GM18867 (cell line): Measurements from ENCODE around the gene SLC22A31.
"Not testable (repeated sequence)": the region's sequence is repeated elsewhere in the genome, so short reads cannot be mapped to it uniquely, and the experiment has no call there.

Experiments
- ATAC-seq: cut with Tn5 transposase; IDR thresholded peaks from one replicate; pipeline ENCODE4 v1.9.1; 2021; ENCODE audit warnings: mild to moderate bottlenecking, moderate library complexity; ENCODE audit not compliant: unreplicated experiment

The SLC22A31 gene

DNA sequence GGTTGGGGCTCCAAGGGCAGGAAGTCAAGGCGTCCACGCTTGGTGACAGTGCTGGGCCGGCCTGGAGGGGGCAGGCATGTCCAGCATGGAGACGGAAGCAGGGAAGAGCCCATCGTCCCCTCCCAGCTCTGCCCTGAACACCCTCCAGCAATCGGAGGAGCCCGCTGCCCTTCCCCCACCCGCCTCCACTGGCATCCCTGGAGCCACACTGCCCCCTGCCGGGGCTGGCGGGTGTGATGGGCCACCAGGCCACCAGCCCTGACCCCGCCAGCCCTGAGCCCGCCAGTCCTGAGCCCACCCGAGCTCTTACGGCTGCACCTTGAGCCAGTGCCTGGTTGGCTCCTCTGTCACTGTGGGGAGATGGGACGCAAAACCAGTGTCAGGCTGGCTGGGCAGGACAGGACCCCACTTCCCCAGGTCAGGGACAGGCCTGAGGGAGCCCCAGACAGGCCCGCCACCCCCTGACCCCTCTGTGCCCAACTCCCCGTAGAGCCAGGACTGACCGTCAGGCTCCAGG lies 32.9 kb downstream of the SLC22A31 start:
- no peak for ATAC-seq

DNA sequence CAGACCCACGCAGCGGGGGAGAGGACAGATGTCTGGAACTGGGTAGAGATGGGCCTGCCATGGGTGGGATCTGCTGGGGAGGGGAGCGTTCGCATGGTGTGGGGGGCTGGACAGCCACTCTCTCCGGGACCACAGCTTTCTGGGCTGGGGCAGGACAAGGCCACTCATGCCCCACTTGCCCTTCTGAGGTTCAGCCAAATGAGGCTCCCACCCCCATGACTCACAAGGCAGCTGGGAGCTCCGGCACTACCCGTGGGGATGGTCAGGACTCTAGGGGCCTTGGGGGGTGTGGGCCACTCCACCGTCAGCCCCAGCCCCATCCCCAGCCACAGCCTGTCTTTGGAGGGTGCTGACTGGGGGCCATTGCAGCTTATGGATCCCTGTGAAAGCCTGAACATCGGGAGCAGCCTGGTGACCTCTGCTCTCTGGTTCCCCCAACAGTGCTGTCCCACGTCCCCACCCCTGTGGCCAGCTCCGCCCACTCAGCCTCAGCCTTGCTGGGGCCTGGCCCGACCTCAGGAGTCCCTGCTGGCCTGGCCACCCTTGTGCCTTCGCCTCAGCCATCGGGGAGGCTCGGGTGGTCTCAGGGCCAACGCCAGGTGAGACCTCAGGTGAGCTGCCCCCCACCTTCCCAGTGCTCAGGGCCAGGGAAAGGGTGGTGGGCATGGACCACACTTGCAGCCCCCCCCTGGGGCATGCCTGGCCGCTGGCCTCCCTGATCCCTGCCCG lies 33.5 kb downstream of the SLC22A31 start:
- ATAC-seq, result no peak

DNA sequence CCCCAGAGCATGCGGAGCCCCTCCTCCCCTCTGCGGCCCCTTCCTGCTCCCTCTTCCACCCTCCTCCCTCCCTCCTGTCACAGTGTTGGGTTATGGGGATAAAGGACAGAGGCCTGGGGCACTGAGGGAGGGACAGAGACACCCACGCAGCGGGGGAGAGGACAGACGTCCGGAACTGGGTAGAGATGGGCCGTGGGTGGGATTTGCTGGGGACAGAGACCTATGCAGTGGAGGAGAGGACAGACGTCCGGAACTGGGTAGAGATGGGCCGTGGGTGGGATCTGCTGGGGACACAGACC lies 34.7 kb downstream of the SLC22A31 start:
- not testable (repeated sequence) for ATAC-seq

DNA sequence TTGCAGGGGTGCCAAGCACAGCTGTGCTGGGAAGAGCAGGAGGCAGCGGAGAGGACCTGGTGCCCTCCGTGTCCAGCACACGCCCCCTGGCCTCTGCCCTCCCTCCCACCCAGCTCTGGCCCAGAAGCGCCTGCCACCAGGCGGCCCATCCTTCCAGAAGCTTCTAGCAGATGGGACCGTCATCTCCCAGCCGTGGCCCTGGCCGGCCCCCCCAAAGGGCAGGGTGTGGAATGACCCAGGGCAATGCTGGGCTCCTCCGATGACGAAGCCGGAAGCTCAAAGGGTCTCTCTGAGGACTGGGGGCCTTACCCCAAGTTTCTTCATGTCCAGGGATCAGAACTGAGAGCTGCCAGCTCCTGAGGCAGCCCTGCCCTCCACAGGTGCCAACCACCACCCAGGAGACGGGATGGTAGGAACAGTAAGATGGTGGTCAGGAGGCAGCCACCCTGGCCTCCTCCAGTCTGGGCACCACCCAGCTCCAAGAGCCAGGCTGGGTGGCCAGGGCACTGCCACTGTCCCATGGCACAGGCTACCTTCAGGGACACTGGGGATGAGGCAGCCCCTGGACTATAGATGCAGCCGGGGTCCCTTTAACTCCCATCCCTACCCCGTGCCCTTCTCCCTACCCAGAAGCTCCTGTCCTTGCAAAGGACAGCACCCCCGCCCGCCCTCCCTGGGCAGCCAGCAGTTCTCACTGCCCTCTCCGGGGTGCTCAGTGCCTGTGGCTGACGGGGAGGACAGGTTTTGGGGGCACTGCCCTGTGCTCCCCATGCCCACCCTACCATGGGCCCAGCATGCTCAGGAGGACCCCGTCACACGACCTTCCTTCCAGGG lies 35.3 kb downstream of the SLC22A31 start:
- ATAC-seq, result no peak

DNA sequence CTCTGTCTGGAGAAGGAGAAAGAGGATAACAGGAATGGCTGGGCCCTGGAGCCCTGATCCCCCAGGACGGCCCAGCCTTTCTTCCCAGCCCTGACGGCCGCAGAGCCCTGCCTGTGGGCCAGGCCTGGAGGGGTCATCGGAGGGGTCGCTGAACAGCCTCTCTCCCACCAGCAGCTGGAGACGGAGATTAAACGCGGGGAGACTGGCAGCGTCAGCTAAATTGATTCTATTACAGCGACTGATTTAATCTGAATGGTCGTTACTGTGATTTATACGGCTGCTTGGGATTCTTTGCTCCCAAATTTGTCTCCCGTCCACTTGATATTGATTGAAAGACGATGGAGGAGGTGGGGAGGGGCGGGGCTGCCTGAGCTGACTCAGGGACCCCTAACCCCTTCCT lies 35.9 kb downstream of the SLC22A31 start:
- no peak for ATAC-seq

DNA sequence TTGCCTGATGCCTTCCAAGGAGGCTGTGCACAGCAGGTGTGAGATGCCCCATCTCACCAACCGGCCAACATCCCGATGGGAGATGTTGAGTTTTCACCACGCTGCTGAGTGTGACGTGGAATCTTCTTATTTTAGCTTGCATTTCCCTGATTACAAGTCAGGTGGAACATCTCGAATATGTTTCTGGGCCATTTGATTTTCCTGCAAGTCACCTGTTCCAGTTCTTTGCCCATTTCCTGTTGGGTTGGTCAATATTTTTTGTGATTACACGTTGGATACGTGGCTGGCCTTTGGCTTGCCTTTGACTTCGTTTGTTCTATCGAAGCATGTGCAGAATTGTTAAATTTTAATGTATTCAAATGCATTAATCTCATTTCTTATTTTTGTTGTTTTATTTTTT lies 37.0 kb downstream of the SLC22A31 start:
- no peak for ATAC-seq

DNA sequence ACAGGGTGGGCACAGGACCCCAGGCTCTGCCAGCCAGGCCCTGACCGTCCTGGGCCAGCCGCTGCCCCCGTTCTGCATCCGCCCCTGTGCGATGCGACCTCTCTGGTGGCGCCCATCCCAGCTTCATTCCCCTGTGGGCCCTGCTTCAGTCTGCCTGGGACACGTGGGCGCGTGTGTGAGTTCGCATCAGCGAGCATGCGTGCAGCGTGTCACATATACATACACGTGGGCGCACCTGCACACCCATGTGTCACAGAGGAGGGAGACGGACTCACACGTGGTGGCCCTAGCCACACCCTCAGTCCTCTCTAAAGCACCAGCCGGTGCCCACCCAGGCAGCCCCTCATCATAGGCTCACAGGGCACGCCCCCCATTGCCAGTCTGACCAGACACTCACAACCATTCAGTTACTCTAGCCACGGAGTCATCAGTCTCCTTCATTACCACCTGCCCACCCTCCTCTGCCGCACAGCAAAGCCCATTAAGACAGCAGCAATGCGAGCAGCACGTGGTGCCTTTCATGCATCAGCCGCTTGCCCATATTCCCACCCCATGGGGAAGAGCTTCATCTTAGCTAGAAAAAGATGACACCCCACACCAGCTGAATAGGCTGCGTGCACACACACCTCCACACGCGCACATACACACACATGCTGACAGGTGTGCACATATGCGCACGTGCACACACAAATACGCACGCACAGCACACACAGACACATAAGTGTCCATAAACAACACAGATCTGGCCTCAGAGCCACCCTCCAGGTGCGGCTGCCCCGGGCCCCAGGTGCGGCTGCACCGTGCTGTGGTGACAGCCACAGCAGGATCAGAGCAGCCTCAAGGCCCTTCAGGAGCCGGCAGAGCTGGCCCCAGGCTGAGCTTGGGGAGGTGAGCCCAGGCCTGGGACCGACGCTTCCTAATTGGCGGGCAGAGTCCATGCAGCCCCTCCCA lies 38.3 kb downstream of the SLC22A31 start:
- no peak for ATAC-seq

DNA sequence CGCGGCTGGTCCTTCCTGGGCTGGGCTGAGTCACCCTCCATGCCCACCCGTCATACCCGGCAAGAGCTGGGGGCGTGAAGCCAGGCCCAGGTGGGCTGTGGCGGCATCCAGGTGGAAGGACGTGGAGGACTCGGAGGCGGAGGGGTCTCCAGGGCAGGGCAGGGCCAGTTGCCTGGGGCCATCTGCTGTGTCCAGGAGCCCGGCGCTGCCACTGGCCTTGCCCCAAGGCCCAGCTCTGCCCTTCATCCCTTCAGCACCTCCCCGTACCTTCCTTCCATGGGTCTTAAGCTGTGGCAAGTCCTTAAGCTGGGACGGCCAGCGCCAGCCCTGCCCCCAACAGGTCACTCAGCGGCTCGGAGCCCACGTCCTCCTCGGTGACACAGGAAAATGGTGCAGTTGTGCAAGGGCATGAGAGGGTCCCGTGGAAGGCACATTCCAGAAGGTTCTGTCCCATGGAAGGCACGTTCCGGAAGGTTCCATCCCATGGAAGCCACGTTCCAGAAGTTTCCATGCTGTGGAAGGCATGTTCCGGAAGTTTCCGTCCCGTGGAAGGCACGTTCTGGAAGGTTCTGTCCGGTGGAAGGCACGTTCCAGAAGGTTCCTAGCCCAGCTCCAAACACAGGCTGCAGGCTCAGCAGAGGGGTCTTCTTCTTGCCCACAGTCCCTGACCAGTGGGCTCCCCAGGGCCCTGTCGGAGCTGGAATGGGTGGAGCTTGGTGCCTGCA lies 39.2 kb downstream of the SLC22A31 start:
- ATAC-seq, result no peak

DNA sequence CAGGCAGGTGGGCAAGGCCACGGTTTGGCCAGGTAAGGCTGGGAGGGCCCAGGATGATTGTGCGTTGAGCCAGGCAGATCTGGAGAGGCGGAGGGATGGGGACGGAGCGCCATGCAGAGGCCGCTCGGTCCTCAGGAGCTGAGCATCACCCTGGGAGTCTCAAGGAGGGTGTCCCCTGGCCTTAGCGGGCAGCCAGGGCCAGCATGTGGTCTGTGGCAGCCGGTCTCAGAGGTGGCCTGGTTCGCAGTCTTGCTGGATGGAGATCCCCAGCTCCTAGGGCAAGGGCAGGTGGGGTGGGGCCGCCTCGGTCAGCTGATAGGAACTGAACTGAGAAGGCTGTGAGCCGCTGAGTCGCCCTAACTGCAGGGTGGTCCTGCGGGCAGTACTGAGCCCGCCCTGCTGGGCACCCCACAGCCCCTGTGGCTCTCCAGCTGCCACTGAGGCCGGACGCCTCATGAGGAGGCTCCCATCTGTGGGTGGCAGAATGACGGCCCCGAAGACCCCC lies 40.4 kb downstream of the SLC22A31 start:
- no peak for ATAC-seq

DNA sequence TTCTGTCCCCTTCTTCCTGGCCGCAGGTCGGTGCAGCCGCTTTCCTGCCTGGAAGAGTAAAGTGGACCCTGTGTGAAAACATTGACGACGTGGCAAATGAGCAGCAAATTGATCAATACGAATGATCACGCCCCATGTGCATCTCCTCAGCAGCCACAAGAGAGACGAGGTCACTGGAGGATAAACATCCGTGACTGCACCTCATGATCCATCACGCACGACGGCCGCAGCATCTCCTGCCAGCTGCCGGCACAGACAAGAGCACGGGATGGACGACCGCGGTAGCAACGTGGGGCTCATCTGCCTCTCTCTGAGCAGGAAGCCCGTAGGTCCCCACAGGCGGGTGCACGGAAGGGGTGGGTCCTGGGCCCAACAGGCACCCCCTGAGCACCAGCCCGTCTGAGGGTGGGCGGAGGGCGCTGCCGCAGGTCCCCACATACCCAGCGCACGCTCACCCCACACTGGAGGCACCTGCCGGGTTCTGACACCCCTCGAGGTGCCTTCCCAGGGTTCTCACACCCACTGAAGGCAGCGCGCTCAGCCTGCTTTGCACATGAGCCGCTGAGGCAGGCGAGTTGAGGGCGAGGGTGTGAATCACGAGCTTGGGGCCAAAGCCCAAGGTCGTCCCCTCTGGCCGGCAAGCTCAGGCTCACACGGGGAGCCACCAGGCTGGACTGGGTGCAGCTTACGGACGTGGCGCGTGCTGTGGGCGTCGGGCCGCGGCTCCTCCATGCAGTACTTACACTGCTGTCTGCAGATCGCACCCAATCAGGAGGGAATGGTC lies 41.1 kb downstream of the SLC22A31 start:
- ATAC-seq, result no peak

DNA sequence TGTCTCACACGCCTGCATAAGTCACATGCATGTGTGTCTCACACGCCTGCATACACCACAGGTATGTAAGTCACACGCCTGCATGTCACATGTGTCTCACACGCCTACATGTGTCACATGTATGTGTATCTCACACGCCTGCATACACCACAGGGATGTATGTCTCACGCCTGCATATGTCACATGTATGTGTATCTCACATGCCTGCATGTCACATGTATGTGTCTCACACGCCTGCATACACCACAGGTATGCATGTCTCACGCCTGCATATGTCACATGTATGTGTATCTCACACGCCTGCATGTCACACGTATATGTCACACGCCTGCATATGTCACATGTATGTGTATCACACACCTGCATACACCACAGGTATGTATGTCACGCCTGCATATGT lies 42.6 kb downstream of the SLC22A31 start:
- ATAC-seq, result no peak

DNA sequence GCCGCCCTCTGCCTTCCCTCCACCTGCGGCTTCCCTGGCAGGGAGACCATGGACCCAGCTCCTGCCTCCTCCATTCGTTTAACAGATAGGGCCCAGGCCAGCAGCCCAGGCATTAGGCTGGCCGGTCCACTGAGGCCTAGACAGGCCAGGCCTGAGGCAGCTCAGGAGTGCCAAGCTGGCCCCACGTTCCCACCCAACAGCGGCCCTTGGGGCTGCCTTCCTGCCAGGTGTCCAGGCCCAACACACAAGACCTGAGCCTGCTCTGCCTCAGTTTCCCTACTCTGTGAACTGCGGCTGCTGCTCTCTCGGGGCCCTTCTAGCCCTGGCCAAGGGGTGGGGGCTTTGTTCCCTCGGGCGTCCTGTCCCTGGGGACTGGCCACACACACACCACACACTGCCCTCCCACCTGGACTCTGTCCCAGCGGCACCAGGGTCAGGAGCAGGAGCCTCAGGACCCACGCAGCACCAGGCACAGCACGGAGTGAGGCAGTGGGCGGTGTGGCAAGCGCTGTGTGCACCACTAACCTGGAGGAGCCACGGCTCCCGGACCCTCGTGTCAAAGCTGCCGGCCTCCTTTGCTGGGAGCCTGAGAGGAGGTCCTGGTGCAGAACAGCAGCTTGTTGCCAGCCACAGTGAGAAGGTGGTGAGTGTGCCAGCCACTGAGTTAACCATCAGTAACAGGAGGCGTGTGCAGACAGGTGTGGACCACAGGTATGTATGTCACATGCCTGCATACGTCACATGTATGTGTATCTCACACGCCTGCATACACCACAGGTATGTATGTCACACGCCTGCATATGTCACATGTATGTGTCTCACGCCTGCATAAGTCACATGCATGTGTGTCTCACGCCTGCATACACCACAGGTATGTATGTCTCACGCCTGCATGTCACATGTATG lies 43.3 kb downstream of the SLC22A31 start:
- ATAC-seq, result no peak

DNA sequence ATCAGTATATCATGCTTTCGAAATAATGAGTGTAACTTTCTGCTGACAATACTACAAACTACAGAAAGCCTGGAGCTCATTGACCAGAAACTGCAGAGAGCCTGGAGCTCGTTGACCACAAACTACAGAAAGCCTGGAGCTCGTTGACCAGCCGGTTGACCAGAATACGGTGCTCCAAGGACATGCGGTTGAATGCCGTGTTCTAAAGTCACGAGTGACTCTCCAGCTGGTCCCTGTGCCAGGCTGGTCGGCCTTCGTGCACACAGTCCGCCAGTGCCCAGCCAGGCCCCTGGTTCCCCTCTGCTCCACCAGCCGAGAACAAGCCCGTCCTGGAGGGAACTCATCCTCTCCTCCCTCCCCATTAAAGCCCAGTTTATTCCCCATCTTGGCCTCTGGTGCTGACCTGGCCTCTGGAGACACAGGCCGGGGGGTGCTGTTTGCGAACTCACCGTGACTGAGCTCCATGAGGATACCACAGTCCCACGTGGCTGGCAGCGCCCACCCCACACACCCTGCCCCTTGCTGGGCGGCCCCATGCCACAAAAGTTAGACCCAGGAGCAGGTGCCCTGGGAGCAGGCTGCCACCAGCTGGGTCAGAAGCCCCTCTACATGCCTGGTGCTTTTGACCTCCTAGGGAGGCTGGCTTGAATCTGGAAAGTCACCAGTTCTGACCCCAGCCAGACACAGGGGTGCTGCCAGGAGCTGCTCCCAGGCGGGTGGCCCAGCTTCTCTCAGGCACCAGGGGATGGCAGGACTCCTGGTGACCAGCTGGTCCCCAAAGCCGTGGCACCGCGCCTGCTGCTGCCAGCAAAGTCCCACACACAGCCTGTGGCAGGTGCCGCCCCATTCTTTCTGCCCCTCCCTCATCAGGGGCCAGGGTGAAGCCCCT lies 44.2 kb downstream of the SLC22A31 start:
- ATAC-seq, result no peak

DNA sequence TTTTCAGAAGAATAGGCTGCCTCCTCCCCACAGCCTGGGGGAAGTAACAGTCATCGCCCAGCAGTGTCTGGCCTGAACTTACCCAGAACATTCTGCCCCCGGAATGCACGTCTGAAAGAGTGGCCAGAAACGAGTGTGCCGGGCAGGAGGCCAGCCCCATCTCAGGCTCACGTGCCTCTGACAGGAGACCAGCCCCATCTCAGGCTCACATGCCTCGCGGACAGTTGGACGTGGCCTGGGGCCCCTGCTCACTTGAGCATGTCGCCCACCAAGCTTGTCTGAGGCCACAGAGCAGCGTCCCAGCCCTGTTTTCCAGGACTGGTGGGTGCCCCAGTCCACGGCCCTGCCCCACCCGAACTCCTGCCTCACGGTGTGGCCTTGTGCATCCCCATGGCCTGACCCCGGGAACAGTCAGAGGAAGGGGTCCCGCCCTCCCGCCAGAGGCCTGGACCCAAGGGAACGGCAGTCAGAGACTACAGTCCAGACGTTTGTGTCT lies 45.1 kb downstream of the SLC22A31 start:
- ATAC-seq, result no peak

DNA sequence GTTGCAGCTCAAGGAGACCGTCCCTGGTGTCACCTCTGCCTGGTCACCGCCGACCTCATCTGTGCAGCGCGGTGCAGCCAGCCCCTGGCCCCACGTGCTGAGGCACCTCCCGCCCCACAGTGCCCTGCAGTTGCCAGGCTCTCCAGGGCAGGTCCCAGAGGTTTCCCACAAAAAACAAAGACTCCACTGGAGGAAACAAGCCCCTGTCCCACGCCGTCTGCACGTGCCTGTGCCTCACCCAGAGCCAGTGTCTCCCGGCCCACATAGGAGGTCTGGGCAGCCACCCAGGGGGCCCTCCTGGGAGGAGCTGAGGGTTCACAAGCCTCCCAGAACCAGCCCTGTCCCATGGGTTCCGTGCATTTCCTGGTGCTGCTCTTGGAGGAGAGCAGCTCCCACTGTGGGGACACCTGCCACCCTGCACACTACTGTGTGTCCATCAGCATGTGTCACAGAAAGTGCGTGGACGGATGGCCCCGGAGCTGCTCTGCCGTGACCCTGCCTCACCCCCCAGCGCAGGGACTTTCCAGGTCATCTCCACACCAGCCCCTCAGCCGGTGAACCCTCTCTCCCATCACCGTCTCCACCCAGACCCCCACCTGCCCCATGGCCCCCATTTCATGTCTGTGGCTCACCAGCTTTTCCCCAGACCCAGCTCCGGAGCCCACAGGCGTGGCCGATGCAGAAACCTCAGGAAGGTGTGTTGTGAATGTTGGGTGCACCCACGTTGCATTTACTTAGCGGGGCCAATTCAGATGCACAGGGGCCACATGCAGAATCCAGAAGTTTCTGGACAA lies 45.8 kb downstream of the SLC22A31 start:
- no peak for ATAC-seq

DNA sequence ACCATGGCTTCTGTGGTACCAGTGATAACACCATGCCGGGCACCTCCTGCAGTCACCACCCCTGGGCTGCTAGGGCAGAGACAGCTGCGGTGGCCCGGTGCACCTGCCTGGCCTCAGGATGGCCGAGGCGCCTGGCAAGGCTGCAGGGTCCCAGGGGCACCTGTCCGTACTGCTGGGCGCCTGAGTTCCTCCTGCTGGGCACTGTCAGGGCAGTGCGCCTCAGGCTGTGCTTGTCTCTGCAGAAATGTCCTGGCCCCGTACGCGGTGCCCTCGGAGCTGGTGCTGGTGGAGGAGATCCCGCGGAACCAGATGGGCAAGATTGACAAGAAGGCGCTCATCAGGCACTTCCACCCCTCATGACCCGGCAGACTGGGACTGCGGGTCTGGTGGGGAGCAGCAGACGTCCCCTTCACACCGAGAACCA lies 46.5 kb downstream of the SLC22A31 start:
- ATAC-seq, result no peak
